T follicular helper cell (primary cell): ENCODE data around the gene GSDME.

Experiments used
- DNase-seq: peaks from one replicate; pipeline ENCODE4 v3.0.0-alpha.2; 2020; ENCODE audit warnings: low read depth

GSDME gene

DNA sequence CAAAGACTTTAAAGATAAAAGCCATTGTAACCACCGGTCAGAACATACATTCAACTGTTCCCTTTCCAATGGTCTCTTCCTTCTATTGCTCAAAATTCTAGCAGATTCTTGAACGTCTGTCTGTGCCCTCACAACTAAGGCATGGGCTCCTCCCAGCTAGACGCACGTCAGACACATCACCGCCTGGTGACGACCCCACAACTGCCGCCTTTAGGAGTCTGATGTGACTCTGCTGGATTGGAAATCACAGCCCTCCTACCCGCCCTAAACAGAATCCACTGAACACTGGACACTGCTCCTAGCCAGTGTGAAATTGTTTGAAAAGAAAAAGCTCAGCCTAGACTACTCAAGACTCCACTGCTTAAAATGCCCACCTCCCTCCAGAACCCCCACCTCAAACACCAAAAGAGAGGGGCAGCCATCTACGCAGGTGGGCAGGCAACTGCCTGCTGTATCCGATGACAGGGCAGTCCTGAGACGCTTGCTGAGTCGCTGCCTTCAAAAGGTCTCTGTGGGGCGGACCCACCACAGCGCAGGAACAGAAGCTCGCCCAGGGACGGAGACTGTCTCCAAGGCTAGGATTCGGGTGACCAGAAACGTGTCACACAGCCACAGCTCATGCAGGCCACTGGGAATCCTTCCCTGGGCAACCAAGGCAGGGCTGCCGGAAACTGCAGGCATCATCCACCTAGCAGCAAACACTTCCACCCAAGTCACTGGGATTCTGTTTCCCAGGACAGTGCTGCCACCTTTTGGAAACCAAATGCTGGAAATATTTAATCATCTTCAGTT lies 34.7 kb downstream of the GSDME start:
- DNase-seq = no peak

DNA sequence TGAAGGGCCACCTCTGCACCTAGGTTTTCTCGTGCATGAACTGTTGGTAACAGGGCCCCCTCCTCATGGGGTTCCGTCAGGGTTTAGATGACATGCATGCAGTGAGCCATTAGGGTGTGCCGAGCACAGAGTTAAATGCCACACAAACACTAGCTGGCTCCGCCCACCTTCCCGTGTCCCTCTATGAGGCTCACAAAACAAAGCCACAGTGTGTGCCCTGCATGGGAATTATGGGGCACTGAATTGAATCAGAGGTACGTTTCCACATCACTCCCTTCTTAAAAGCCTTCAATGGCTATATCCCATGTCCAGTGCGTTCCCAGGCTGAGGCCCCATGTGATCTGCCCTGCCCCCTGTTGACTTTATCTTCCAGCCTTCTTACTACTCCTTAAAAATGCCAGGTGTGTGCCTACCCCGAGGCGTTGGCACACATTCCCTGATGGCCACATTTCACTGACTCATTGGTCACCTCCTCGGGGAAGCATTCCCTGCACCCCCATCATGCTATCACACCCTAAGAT lies 35.7 kb downstream of the GSDME start:
- DNase-seq = no peak

DNA sequence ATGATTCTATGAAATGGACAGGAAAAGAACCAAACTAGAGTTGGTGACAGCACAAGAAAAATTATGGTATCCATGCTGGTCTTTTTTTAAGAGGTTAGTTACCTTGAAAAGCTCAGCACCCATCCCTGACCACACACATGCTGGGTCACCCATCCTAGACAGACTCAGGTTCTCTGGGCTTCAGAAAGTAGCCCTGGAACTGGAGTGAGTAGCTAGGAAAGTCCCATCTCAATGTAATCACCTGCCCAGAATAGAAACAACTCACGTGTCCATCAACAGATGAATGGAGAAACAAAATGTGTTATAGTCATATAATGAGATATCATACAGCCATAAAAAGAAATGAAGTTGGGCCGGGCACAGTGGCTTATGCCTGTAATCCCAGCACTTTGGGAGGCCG lies 37.0 kb downstream of the GSDME start:
- no peak for DNase-seq

DNA sequence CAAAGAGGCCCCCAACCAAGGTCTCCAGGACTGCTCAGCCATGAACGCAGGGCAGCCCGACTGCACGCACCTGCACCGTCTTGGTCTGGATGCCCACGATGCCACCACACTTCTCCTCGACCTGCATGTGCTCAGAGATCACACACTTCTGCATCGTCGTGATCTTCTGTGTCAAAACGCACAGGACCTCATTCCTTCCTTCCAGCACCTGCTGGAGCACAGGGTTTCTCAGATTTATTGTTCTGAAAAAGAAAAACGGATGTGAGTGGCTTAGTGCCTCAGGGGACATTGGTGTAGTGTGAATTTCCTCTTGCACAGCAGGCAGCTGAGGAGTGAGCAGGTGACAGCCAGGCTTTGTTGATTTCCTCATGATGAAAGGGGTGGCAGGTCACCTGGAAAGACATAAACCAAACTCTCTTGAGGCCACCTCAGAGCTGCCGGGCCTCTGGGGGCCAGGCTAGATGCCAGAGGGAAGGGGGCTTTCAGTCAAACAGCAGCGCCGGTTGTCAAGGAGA lies 38.2 kb downstream of the GSDME start:
- DNase-seq = no peak

DNA sequence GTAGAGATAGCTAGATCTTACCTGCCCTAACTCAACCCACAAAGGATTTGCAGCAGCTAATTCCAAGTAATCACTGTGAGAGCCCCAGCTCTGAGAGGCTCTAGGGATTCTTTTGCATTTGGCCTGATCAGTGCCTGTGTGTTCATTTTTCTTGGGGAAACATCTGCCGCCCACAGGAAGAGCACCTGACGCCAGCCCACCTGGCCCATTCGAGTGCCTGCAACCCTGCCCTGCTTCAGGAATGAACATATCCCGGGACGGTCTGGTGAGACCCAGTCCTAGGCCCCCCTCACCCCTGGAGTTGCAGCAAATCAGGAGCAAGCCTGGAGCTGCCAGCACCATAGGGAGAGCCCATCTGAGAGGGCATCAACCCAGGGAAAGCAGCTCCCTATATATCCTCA lies 38.8 kb downstream of the GSDME start:
- DNase-seq = no peak

DNA sequence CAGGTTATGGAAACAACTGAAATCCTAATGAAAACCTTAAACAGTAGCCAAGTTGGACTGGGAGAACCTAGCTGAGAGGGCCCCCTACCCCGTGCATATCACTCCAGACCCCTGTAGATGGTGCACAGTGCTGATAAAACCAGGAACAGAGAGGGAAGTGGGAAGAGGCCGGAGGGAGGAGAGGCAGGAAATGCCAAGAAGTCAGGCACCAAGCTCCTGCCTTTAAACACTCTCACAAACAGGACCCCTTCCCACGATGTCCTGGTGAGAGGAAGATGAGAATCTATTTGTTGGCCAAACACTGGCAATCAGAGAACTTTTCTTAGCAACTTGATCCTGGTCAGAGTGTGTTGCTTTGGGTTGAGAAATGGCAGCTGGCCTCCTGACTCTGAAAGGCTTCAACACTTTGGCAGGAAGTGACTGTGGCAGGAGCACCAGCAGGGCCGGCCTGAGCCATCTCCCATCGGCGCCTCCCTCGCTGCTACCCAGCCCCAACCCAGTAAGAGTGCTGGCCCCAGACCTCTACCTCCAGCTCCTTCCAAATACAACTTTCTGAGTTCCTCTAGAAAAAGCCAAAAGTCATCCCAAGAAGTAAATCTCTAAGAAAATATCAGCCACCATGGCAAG lies 39.5 kb downstream of the GSDME start:
- DNase-seq = no peak

DNA sequence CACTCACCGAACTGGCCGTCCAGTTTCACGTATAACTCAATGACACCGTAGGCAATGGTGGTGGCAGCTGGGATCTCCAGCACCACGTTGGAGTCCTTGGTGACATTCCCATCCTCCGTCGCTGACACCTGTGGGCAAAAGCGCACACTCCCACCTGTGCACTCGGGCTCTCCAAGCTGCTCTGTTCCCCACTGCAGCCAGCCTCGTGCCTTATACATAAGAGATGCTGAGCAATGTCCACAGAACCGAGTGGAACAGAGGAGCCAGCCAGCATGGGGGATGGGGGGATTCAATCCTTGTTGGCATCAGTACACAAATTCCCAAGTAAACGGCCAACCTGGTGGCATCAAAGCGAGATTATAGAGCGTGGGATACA lies 40.0 kb downstream of the GSDME start:
- DNase-seq = no peak

DNA sequence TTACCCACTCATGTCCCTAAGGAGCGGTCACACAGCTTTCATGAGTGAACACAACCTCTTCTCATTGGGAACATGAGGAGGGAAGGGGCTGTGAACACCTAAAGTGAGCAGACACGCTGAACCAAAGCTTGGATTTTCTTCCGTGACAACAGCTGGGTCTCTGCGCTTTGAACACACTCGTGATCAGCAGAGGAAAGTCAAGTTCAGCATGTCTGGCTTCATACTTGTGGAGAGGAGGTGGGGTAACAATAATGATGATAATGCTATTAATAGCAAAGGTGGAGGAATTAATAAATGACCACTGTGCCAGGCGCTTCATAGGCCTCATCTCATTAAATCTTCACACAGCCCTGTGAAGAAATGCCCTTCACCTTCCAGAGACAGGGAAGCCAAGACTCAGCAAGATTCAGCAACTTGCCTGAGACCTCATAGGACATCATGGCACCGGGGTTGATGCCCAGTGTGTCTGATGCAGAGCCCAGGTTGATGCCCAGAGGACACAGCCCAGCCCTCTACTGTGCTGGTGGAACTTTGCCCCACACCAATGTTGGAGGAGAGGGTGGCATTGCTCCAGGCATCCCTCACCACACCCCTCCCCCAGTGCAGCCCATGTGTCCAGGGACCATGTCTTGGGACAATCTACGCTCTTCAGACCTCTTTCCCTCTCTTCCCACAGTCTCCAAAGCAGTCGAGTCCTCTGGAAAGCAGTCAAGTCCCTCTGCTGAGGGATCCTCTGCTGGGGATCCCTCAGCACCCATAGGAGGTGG lies 40.6 kb downstream of the GSDME start:
- no peak for DNase-seq

DNA sequence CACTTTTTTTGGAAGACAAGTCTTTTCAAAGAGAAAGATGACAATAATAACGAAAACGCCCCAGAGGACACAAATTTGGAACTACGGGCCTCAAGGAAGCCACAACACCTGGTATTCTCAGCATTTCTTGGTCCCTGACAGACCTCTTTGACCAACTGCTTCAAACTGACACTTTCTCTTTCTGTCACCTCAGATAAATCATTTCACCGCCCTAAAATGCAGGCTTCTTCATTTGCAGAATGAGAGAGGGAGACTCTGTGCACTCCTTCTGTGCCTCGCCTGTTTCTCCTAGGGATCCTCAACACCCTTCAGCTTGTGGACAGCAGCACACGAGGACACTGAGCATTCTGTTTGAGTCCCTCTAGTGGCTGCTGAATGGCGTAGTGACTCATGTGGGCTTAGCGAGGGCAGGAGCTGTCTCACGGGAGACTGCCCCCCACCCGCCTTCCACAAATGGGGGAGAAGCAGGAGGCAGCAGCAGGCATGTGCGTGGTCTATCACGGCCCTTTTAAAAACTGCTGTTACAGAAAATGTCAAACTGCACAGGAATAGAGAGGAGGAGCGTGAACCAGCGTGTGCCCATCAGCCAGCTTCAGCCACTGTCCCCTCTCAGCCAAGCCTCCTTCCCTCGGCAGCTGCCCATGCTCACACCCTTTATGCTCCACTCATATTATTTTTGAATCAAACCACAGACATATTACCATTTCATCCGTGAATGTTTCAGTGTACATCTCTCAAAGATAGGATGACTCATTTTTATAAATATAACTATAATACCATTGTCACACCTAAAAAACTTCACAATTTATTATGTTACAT lies 41.4 kb downstream of the GSDME start:
- DNase-seq = no peak

DNA sequence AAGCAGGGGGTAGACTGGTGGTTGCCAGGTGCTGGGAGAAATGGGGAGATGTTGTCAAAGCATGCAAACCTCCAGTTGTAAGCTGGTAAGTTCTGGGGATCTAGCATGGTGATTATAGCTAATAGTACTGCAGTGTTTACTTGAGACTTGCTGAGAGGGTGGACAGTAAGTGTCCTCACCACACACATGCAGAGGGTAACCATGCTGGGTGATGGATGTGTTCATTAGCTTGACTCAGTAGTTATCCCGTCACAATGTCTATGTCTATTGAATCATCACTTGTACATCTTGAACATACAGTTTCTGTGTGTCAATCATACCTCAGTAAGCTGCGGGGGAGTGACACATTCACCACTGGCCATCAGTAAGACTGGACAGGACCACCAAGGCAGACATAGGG lies 42.1 kb downstream of the GSDME start:
- no peak for DNase-seq

DNA sequence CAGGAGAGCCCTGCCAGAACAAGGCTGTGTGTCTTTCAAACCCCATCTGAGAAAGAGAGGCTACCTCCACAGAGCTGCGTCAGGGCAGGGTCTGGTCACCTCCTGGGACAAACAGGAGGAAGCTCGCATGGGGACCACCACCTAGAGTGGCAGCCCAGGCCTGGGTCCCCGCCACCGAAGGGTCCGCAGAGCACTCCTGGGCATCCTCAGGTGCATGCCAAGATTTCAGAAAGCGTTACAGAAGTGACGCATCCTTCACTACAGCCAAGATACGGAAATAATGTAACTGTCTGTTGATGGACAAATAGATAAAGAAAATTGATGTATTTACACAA lies 42.6 kb downstream of the GSDME start:
- no peak for DNase-seq

DNA sequence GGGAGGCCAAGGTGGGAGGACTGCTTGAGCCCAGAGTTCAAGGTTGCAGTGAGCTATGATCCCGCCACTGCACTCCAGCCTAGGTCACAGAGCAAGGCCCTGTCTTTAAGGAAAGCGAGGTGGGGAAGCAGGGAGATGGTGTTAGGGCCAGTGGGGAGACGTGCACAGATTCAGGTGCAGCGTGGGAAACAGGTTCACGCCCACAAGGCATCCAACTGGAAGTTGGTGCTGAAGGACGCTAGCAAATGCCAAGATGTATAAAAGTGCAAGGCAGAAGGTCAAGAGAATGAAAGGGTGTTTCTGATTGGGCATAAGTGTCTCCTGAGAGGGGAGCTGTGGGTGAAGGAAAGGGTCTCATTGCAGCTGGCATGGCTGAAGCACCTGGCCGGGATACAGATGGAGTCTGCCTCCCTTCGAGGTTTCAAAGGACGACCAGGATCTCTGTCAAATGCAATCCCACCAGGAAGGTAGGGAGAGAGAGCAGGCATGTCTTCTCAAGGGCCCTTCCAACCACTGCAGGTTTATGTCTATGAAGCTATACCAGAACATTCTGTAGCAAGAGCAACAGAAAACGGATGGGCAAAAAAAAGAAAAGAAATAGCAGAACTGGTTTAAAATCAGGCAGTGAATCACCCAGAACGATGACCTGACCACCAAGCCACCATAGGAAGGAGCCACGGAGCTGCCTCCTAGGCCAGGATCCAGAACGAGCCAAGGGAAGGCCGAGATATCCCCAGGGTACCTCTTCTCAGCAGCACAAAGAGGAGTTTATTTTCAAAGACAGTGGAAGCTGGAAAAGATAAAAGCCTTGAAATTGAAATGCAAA lies 43.2 kb downstream of the GSDME start:
- no peak for DNase-seq

DNA sequence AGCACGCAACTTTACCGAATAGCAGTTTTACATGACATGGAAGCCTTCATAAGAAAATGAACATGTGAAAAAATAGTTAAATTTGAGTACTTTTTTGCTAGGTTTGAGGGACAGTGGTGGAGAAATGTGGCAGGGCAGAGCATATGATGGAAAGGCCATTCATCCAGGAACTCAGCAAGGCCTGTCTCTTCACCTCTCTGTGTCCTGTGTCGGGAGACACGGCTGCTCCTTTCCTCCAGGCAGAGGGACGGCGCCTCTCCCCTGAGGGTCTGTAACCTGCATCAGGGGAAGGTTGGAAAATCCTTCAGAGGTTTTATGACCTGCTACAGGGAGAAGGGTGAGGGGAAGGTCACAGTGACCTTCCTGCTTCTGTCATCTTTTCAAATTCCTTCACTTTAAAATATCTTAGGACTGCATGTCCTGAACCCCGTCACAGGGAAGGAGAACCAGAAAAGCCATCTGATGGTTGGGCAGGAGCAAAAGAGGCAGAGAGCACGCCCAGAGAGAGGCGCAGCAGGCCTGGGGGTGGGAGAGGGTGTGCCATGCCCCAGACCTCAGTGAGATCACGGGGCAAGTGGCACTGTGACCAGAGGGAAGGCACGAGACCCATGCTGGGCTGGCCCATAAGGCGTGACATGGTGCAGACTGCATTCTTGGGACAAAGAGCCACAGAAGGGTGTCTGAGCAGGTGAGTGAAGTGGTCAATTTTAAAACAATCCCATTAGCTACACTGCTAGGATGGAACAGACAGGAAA lies 44.0 kb downstream of the GSDME start:
- DNase-seq = no peak

DNA sequence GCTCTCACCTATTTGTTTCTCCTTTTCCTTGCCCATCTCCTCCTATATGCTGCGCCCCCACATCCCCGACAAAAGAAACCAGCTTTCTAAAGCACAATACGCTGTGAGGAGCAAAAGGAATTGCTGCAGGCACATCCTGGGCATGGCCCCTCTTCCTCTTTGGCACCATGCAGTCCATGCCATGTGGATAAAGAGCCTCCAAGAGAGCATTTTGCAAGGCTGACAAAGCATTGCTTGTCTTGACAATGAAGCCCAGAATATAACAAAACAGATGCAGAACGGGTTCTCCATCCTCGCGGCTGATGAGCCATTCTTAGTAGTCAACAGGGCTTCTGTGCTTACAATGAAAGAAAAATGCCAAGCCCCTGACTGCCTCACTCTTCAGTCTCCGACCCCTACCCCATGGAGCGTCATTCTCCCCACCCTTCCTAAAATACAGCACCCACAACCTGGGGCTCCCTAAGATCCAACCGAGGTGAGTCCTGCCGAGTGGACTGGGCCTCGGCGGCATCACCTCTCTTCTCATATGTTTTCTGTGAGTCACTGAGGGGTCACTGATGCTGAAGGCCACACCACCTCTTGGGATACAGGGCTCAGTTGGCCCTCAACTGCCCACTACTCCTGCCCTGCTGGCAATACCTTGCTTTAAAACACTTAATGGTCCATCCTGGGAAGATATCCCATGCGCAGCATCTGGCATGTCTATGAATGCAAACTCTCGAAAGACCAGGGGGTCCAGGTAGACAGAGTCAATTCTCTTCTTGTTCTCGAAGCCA lies 47.5 kb downstream of the GSDME start:
- DNase-seq = no peak

DNA sequence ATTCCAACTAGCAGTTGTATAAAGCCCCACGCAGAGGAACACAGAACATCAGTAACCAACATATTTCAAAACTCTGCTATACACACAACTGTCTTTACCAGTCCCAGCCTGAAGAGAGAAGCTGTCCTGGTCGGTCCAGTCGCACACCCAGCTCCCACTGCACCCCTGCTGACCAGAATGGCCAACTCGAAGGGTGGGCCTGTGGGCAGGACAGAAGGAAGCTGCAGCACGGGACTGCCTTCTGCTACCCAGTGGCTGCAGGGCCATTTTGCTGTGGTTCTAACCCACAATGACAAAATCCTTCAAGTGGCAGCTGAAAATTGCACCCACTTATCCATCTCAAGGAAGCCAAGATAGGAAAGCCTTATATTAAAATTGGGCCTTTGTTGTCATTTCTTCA lies 48.2 kb downstream of the GSDME start:
- no peak for DNase-seq

DNA sequence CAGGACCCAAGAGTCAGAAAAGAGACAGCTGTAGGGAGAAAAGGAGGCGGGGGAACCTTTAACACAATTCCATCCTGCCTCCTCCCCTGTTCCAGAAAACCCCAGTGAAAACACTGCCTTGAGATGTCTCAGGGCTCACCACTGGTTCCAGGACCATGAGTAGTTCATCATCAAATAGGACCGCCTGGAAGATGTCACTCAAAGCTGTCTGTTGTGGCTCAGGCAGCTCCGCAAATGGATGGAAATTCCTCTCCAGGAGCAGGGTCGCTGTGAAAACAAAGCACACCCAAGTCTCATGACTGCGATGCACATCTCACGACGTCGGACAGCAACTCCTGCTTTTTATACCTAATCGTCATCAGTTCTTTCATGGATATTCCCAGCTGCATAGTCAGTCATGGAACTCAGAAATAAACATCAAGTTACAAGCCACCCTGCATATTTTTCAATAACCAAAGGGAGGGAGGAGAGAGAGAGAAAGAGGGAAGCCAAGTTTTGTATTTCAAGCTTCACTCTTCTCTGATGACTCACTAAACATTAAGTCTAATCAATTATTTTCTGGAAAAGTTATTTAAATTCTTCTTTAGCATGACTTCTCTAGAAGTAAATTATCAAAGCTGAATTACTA lies 49.2 kb downstream of the GSDME start:
- no peak for DNase-seq

DNA sequence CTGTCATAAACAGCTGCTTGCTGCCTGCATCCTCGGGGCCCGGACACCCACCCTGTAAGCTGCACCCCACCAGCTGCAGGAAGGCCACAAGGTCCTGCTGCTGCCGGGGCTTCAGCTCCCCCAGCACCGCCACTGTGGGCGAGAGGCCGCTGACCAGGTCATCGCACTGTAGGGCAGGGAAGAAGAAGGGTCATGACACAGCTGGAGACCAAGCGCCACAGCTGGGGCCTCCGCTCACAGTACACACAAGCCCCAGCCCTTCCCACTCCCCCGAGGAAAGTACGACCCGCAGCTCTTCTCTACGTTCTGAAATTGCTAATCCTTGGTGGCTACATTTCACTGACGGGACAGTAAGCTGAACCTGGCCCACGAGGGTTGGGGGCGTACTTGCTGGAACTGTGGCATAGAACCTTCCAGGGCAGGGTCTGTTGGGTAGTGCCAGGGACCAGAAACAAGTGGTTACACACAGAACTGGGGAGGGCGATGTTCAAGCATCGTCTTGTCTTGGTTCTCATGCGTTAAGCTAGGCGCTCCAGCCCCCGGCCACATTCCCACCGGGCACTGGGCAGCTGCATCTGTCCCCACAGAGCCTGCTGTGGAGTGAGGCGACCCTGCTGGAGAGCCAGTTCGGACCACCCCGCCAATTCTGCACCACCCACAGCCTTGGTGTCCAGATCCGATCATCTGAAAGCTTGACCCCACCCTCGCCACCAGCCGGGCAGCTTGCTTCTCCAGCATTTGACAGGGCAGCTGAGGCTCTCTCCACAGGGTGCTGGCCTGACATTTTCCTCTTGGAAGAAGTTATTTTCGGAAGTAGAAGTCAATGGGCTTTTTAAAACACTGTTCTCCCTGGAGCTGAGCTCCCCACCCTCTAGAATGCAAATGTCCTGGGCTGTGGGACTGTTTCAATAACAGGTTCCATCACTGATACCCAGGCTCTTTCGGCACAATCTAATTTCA lies 50.8 kb downstream of the GSDME start:
- no peak for DNase-seq

DNA sequence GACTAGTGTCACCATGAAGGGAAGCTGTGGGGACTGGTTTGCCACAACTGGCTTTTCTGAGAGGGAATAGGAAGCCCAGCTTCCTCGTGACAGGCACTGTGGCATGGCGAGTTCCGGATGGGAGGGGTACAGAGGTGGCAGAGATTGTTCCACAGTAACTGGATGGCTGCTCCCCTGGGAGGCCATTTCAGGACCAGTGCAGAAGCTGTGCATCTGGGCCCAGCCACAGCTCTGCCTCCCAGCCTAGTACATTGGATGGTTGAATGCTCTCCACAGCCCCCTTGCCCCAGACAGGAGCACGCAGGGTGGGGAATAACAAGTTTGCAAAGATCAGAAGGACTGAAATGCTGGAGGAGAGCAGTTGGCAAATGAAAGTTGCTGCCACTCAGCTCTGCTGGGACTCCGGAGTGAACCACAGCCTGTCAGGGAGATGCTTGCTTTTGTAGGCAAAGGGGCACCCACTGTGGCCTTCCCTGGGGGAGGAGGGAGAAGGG lies 51.8 kb downstream of the GSDME start:
- DNase-seq = no peak
